ENCODE results near the gene HS3ST3B1. TPM values are rescaled to one million over a fixed set of nuclear protein-coding genes. Genes with fewer than 3 reads are reported as not detected.

The HS3ST3B1 gene
- total RNA-seq, 1 experiment from 2014 or later, result 2.4 TPM

GRCh38 chr17:14298947-14299279, 2.0 kb upstream of the HS3ST3B1 start (continued):
- TF ChIP-seq REST (IDR thresholded peaks at IDR 0.05; ENCODE audit: low read depth), result no peak
- TF ChIP-seq SIN3A (IDR thresholded peaks at IDR 0.05; ENCODE audit: low read depth), result no peak

- no peak overlapping the region for H2AFZ ChIP-seq (ENCODE audit: low read depth, low read length, poor library complexity, severe bottlenecking)
- no peak overlapping the region for H3K27ac ChIP-seq (ENCODE audit: low read depth, low read length)
- no peaks in the 10 kb centered on the region for H4K20me1 ChIP-seq (ENCODE audit: insufficient read depth)
- RAD21 ChIA-PET (ENCODE audit: low non-redundant PET in 1 of 2, low total read pairs in 2 of 2, uncharacterized antibody in 2 of 2, unreplicated experiment in 2 of 2), result no interaction called here
- no peaks in the 10 kb centered on the region for H3K9me3 ChIP-seq (ENCODE audit: control insufficient read depth in 1 of 2, insufficient read depth in 1 of 2, low read depth in 1 of 2, low read length in 2 of 2)
- no peaks in the 10 kb centered on the region for H3K36me3 ChIP-seq (ENCODE audit: control insufficient read depth in 1 of 2, insufficient read depth in 2 of 2, low read length in 2 of 2)
- H3K4me1 ChIP-seq (ENCODE audit: control insufficient read depth in 1 of 2, insufficient read depth in 2 of 2, low read length in 2 of 2), result peaks cover 11 to 28% of the 10 kb centered on the region in 2 experiments; a peak in 3 of 4 replicates
- DNase-seq (ENCODE audit: low read depth, low spot score) (no peak), ATAC-seq (no peak)
- no peak overlapping the region for H3K4me2 ChIP-seq (ENCODE audit: low read length)
- BruUV-seq (replicated peaks), result no TSS peak
- no peak overlapping the region for H3K9ac ChIP-seq (ENCODE audit: low read length)
- H3K79me2 ChIP-seq (ENCODE audit: insufficient read depth, low read length), result no peaks in the 10 kb centered on the region
- H3K9me2 ChIP-seq (ENCODE audit: insufficient read depth), result no peaks in the 10 kb centered on the region
- no peak overlapping the region for H3K4me3 ChIP-seq (replicated peaks in 1 of 2; ENCODE audit: low read depth in 1 of 2, low read length in 2 of 2)
- H3K27me3 ChIP-seq (ENCODE audit: insufficient read depth, low read length), result peaks cover 10% of the 10 kb centered on the region; the same call in 1 of the 2 replicates
- CTCF ChIA-PET, result no interaction called here
- intact Hi-C loops (cut with micrococcal nuclease), result loop anchor here (5.0 to 10.0 kb wide), 3 partner anchors 255 to 1267 kb away; no protein-coding TSS in a partner anchor
- POLR2A ChIA-PET, result no interaction called here
- TF ChIP-seq CEBPB (IDR thresholded peaks at IDR 0.05; ENCODE audit: low read depth), result no peak
- TF ChIP-seq EZH2 (IDR thresholded peaks at IDR 0.05), result no peak
- no peak for TF ChIP-seq EGR1 (IDR thresholded peaks at IDR 0.05; ENCODE audit: low read depth)
- TF ChIP-seq ELF1 (IDR thresholded peaks at IDR 0.05; ENCODE audit: borderline replicate concordance, low read depth), result no peak
- TF ChIP-seq SRF (IDR thresholded peaks at IDR 0.05; ENCODE audit: low read depth), result no peak
- TF ChIP-seq MAX (IDR thresholded peaks at IDR 0.05), result no peak
- TF ChIP-seq REST (IDR thresholded peaks at IDR 0.05; ENCODE audit: low read depth), result no peak
- TF ChIP-seq ZNF274 (IDR thresholded peaks at IDR 0.05; ENCODE audit: low read depth, low read length), result no peak
- TF ChIP-seq RAD21 (IDR thresholded peaks at IDR 0.05; ENCODE audit: low read depth), result no peak
- no peak for TF ChIP-seq ZBTB33 (IDR thresholded peaks at IDR 0.05; ENCODE audit: extremely low read depth, insufficient replicate concordance, low read length)
- TF ChIP-seq SIN3A (IDR thresholded peaks at IDR 0.05; ENCODE audit: low read depth), result no peak
Measured at GRCh38 chr17:14299280-14300141, 1.4 kb upstream of the HS3ST3B1 start.
